Fibroblast of skin of left biceps (primary cell): ENCODE results near the gene GOLGA6L10.
"Not testable (repeated sequence)": the region's sequence is repeated elsewhere in the genome, so short reads cannot be mapped to it uniquely, and the experiment has no call there.

Experiments used
- DNase-seq, 2 experiments: peaks; one replicate each; pipeline ENCODE4 v3.0.0-alpha.2; 2013; ENCODE audit warnings: low read depth in 2 of 2

The GOLGA6L10 gene

GRCh38 chr15:82299511-82299914 is 49.8 kb downstream of the GOLGA6L10 start:
- not testable (repeated sequence) for DNase-seq

DNA sequence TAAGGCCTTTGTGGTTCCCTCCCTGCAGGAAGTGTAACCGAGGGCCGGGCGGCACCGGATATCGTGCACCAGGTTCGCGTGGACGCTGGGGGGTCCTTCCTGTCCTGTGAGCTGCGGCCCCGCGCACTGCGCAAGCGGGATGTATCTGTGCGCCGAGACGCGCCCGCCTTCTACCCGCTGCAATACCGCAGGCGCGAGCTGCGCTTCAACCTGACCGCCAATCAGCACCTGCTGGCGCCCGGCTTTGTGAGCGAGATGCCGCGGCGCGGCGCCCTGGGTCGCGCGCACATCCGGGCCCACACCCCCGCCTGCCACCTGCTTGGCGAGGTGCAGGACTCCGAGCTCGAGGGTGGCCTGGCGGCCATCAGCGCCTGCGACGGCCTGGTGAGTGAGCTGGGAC is 50.8 kb downstream of the GOLGA6L10 start:
- no peak for DNase-seq

DNA sequence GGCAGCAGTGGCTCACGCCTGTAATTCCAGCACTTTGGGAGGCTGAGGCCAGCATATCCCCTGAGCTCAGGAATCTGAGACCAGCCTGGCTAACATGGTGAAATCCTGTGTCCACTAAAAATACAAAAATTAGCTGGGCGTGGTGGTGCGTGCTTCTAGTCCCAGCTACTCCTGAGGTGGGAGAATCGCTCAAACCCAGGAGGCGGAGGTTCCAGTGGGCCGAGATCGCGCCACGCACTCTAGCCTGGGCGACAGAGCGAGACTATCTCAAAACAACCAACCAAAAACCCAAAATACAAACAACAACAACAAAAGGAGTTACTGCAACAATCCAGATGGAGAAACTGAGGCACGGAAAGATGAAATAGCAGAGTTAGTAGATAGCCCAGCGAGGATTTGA is 51.2 kb downstream of the GOLGA6L10 start:
- no peak for DNase-seq

GRCh38 chr15:82297546-82297945 is 51.7 kb downstream of the GOLGA6L10 start:
- DNase-seq = no peak

DNA sequence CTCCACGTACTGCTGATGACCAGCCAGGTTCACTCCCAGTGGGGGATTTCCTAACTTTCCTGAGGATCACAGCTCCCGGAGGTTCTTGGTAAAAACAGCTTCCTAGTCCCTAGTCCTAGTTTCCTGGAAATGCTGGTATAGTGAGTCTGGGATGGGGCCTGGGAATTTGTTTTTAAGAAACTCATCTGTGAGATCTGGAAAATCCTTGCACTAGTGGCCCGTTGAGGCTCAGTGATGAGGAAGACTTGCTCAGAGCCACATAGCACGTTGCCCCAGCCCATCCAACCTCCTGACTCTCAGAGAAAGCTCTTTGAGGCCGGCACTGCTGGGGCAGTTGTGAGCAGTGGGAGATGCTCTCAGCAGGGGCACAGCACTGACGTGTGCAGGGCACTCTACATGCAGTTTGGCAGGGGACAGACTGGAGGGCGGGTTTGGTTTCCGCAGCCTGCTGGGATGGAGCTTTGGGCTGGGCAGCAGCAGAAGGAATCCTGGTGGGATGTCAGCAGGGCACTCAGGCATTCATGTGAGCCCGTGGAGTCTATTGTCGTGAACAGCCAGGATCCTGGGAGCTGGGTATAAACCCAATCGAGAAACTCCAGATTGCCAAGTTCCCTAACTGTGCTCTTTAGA is 55.1 kb downstream of the GOLGA6L10 start:
- no peak for DNase-seq

DNA sequence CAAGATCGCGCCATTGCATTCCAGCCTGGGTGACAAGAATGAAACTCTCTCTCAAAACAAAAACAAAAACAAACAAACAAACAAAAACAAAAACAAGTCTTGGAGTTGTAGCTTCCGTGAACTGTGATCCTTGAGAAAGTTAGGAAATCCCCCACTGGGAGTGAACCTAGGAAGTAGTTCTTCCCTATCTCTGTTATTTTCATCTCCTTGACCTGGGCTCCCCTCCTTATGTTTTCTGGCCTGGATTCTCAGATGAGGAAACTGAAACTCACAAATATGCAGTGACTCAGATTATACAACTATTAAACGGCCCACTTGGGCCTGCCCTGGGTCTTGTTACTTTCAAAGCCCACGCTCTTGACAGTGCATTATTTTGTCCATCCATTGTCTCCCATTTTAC is 57.0 kb downstream of the GOLGA6L10 start:
- no peak for DNase-seq
